Renal pelvis (tissue), 4 donors: ENCODE data around the gene TFAP2D. TPM values are rescaled to one million over a fixed set of nuclear protein-coding genes. Genes with fewer than 3 reads are reported as not detected.

ENCODE experiments used
- DNase-seq: peaks from one replicate; pipeline ENCODE4 v3.0.0-alpha.2; 2013
- polyA plus RNA-seq, 3 donors: library from polyadenylated mRNA; unstranded; fragments of 120-200 nt; gene quantifications; one replicate each; pipeline ENCODE4 v1.2.1, GENCODE V29; 2013; ENCODE audit not compliant: insufficient read length in 3 of 3

TFAP2D gene
- polyA plus RNA-seq, 3 donors, result not detected

DNA sequence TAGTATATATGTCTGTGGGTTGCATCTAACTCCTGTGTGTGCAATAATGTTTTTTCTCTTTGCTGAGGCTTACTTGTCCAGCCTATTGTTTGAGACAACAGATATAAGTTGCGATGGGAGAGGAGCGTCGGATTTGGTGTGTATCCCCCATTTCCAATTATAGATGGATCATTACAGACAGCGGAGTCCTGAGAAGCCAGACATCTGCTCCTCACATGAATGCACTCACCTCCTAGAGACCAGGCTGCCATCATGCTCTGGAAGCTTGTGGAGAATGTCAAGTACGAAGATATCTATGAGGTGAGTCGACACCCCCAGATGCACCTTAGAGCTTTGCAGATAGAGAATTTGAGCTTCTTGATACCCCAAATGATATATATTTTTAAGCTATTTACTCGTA lies 105.3 kb downstream of the TFAP2D start, which contains the start of gene TFAP2B:
Gene TFAP2B, plus strand, starts transcription at position 199 of the 400 bp plus-strand sequence. Its CDS starts 21 bp downstream, at position 220.
- no peak for DNase-seq

DNA sequence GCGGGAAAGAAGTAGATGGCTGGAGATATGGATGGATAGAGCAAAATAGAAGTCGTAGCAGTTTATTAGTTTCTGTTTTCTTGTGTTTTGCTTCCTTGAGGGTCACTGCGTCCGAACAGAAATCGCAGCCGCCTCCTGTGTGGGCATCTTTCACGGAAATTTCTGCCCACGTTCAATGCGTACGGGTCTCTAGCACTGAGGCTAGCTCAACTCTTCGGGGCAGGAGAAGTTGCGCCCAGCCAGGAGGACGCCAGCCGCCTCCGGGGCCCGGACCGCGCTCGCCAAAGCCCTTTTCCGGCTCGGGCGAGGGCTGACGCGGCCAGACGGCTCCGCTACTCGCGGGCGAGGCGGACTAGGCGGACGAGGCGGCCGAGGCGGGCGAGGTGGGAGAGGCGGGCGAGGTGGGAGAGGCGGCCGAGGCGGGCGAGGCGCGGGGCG lies 106.2 kb downstream of the TFAP2D start:
- DNase-seq, result no peak

DNA sequence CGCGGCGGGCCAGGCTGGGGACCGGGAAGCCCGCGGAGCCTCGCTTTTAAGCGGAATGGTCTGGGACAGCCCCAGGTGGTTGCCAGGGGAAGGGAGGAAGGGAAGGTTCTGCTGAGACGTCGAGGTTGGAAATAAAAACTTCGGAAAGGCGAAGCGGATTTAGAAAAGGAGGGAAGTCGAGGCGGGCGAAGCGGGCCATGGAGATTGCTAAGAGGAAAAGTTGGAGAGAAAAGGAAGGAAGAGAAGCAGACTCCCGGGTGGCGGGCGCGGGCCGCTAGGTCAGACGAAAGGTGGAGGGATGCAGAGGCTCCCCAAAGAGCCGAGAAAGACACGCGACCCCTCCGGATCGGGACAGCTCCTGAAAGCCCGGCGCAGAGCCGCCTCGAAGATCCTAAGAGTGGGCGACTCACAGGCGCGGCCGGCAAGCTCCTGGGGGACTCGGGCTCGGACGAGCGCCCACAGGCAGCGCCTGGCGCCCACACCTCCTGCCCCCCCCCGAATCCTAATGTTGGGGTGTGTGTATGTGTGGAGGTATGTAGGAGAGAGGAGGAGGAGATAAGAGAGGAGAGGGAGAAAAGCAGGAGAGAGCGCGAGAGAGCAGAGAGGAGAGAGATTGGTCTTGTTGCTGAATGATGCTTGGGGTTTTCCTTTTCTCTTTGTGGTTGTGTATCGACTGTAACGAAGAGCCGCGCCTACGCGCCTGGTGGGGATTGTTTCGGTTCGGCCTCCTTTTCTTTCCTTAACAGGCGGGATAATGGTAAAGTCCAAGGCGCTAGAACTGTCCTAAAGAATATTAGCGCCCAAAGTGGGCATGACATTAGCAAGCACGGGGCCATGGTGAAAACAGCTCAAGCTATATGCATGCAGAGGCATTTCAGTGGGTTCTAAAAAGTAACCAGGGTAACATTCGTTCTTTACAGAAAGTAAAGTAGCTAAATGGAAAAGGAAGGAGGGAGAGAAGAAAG lies 106.9 kb downstream of the TFAP2D start:
- no peak for DNase-seq

- no peak for DNase-seq
Measured at GRCh38 chr6:50820869-50821264, 107.5 kb downstream of the TFAP2D start.

GRCh38 chr6:50821441-50822077 lies 108.2 kb downstream of the TFAP2D start:
- DNase-seq, result no peak

GRCh38 chr6:50822078-50822476 lies 108.8 kb downstream of the TFAP2D start:
- DNase-seq, result no peak

Other genes starting within 250 kb of the TFAP2D start
- gene TFAP2B, start 105.3 kb downstream of the TFAP2D start, polyA plus RNA-seq, result 10 to 100 TPM; 11.8 to 17.1 (median 12.2) TPM